ENCODE data around the gene GGACT. TPM values are rescaled to one million over a fixed set of nuclear protein-coding genes. Genes with fewer than 3 reads are reported as not detected.

The GGACT gene
- total RNA-seq, 4 donors from 2014 or later, result 8.8 to 37.4 (median 9.7) TPM

GRCh38 chr13:100549316-100549715, 39.3 kb downstream of the GGACT start:
- H3K27me3 ChIP-seq, result no peaks in the 10 kb centered on the region
- H3K4me1 ChIP-seq, result no peaks in the 10 kb centered on the region
- H3K4me3 ChIP-seq, result no peak overlapping the region
- no peaks in the 10 kb centered on the region for H3K36me3 ChIP-seq
- DNase-seq, result peak in 1 of 3 donors; percentile 26
- no peak overlapping the region for H3K27ac ChIP-seq
- no peak for TF ChIP-seq CTCF (IDR thresholded peaks at IDR 0.05)
- no peak for TF ChIP-seq POLR2A (IDR thresholded peaks at IDR 0.05)
- no peaks in the 10 kb centered on the region for H3K9me3 ChIP-seq

- no peak for DNase-seq
- Histone ChIP-seq H3K9me3 (no peaks in the 10 kb centered on the region), H3K36me3 (no peaks in the 10 kb centered on the region), H3K4me1 (no peaks in the 10 kb centered on the region), H3K4me3 (no peak overlapping the region), H3K27ac (no peak overlapping the region), H3K27me3 (no peaks in the 10 kb centered on the region)
- no peak for TF ChIP-seq CTCF (IDR thresholded peaks at IDR 0.05)
- no peak for TF ChIP-seq POLR2A (IDR thresholded peaks at IDR 0.05)
Measured at GRCh38 chr13:100547791-100548201, 40.8 kb downstream of the GGACT start.

DNA sequence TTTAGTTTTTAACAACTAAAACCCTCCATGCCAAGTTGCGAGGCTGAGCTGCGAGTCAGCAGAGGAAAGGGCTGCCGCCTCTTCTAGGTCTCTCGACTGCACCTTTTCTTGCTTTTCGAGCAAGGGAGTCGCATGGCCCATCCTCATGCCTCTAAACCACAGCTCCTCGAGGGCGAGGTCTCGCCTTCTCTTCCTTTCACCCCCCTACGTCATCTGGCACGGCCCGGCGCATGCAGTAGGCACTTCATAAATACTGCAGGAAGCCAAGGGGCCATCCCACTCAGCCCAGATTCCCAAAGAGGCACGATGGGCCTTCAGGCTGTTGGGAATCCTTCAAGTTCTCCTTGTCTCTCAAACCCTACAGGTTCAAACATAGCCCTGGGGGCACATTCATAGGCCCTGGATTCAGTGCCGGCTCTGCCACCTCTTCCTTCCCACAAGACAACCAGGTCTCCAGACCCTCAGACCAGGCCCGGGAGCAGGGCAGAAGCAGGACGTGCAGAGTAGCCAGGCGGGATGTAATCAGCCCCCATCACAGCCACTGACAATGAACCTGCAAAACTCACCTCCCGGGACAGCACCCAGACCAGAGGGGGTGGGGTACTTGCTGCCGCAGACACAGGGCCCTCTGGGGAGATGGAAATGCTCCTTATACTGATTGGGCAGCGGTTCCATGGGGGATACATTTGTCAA, 41.7 kb downstream of the GGACT start:
- Histone ChIP-seq H3K27me3 (no peaks in the 10 kb centered on the region), H3K9me3 (no peaks in the 10 kb centered on the region), H3K4me1 (no peaks in the 10 kb centered on the region), H3K27ac (no peak overlapping the region), H3K36me3 (no peaks in the 10 kb centered on the region), H3K4me3 (no peak overlapping the region)
- peak in 1 of 3 donors; percentile 35 for DNase-seq
- TF ChIP-seq CTCF (IDR thresholded peaks at IDR 0.05) (no peak), POLR2A (IDR thresholded peaks at IDR 0.05) (no peak)

DNA sequence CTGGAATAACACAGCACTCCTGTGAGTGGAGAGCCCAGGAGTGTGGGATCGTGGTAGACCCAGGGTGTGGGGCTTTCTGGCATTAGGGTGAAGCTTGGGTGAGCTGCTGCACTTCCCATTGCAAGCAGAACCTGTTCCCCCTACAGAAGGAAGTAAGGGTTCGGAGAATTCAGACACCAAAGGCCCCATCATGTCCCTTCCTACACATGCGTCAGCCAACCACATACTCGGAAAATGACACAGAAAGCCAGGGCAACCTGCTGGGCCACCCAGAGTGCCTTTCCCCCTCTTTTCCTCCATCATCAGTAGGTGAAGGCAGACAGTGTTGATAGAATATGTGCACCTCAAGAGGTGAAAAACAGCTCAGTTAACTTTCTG, 42.9 kb downstream of the GGACT start:
- Histone ChIP-seq H3K9me3 (no peaks in the 10 kb centered on the region), H3K4me1 (no peaks in the 10 kb centered on the region), H3K36me3 (no peaks in the 10 kb centered on the region), H3K27ac (no peak overlapping the region), H3K4me3 (no peak overlapping the region), H3K27me3 (no peaks in the 10 kb centered on the region)
- DNase-seq, result no peak
- TF ChIP-seq POLR2A (IDR thresholded peaks at IDR 0.05) (no peak), CTCF (IDR thresholded peaks at IDR 0.05) (no peak)

DNA sequence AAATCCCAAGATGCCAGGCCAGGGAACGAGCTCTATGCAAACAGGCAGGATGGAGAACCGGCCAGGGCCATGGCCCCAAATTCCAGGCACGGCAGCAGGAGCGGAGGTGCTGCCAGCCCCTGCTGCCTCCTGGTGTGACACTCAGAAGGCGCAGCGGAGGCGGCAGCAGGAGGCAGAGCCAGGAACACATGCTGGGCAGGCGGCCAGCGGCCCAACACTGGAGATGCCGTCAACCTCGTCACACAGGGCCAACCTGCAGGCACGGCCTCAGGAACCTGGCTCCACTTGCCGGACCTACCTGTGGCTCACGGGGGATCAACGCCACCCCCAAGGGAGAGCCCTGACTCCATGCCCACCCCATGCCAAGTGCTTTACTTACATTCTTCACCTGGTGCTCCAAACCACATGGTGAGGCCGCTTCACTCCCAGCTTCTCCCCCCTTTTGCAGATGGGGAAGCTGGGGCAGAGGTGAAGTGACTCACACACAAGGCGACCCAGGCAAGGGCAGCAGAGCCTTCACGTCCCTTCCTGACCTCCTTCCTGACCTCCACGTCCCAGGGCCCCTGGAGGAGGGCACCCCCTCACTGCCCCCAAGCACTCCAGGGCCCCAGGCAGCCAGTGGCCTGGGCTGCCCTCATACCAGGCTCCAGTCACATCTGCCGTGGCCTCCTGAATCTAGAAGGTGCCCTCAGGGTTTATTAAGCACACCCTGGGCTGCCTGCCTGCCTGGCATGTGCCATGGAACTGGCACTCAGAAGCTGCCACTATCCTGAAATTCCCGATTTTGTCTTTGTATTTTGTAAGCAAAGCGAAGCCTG, 43.5 kb downstream of the GGACT start:
- Histone ChIP-seq H3K9me3 (no peaks in the 10 kb centered on the region), H3K4me3 (no peak overlapping the region), H3K27me3 (no peaks in the 10 kb centered on the region), H3K4me1 (no peaks in the 10 kb centered on the region), H3K36me3 (no peaks in the 10 kb centered on the region), H3K27ac (no peak overlapping the region)
- TF ChIP-seq CTCF (IDR thresholded peaks at IDR 0.05) (no peak), POLR2A (IDR thresholded peaks at IDR 0.05) (no peak)
- peak in 1 of 3 donors; percentile 29 for DNase-seq

Measured in Peyer's patch (tissue), 4 donors.